HCT116 (cell line): ENCODE measurements around the gene R3HDM4. TPM values are rescaled to one million over a fixed set of nuclear protein-coding genes. Genes with fewer than 3 reads are reported as not detected.

Experiments used
- ATAC-seq: fragments of 200-7000 bp; cut with Tn5 transposase; 2 replicates; pipeline ENCODE4 v1.9.1; 2020; ENCODE audit warnings: mild to moderate bottlenecking, moderate library complexity
- BruUV-seq: library from RNA; stranded (reverse); fragments of 400-500 nt; replicated peaks from 2 replicates; lab custom pipeline; 2021; lab: Mats Ljungman, UMichigan
- CTCF ChIA-PET: fragments of 300-600 bp; sonication (Branson Sonifier 250); formaldehyde crosslinking; loops from one replicate; lab custom pipeline; 2021; ENCODE audit warnings: antibody characterized with exemption; lab: Charles Lee
- POLR2A ChIA-PET: fragments of 300-600, 350-600 bp; sonication (Branson Sonifier 250); formaldehyde crosslinking; loops from one replicate; lab custom pipeline; 2021; ENCODE audit warnings: antibody characterized with exemption; lab: Charles Lee
- RAD21 ChIA-PET, 2 experiments: fragments of 300-600 bp; sonication (Branson Sonifier 250); formaldehyde crosslinking; loops; one replicate each; lab custom pipeline; 2023; ENCODE audit warnings: low total read pairs in 2 of 2; ENCODE audit not compliant: uncharacterized antibody in 2 of 2, unreplicated experiment in 2 of 2, low non-redundant PET in 1 of 2; lab: Charles Lee
- DNase-seq: peaks from one replicate; pipeline ENCODE4 v3.0.0-alpha.2; 2010; ENCODE audit warnings: low read depth, low spot score
- H2AFZ ChIP-seq: fragments of 200-600 bp; shearing (Covaris generic), sonication (generic); 2 replicates; pipeline ENCODE4 v1.6.1; 2017; ENCODE audit warnings: low read depth, mixed run types, mixed read lengths, antibody characterized with exemption, low read length; ENCODE audit not compliant: poor library complexity, severe bottlenecking
- H3K27ac ChIP-seq: 2 replicates; pipeline ENCODE4 v1.5.1; 2012; ENCODE audit warnings: low read depth, low read length
- H3K27me3 ChIP-seq: fragments of 200-600 bp; sonication (generic); 2 replicates; pipeline ENCODE4 v1.6.1; 2016; ENCODE audit warnings: mixed run types, low read length, mixed read lengths; ENCODE audit not compliant: insufficient read depth
- H3K36me3 ChIP-seq, 2 experiments: fragments of 200-500 bp in 1 of 2; fragments of 200-600 bp in 1 of 2; sonication (Bioruptor generic) in 1 of 2; sonication (generic) in 1 of 2; 2 replicates each; pipeline versions ENCODE4 v1.5.1 to v1.6.1; 2014 to 2016; ENCODE audit warnings: low read length in 2 of 2, inconsistent platforms in 1 of 2, mixed read lengths in 1 of 2, mixed run types in 1 of 2; ENCODE audit not compliant: insufficient read depth in 2 of 2, control insufficient read depth in 1 of 2
- H3K4me1 ChIP-seq, 2 experiments: fragments of 200-600 bp in 1 of 2; sonication (generic) in 1 of 2; 2 replicates each; pipeline versions ENCODE4 v1.5.1 to v1.6.1; 2012 to 2017; ENCODE audit warnings: low read length in 2 of 2, inconsistent platforms in 1 of 2, mild to moderate bottlenecking in 1 of 2, mixed read lengths in 1 of 2, mixed run types in 1 of 2, moderate library complexity in 1 of 2; ENCODE audit not compliant: insufficient read depth in 2 of 2, control insufficient read depth in 1 of 2
- H3K4me2 ChIP-seq: fragments of 200-600 bp; sonication (generic); 2 replicates; pipeline ENCODE4 v1.6.1; 2017; ENCODE audit warnings: mixed run types, low read length, mixed read lengths
- H3K4me3 ChIP-seq, 2 experiments: fragments of 200-600 bp in 1 of 2; sonication (generic) in 1 of 2; replicated peaks in 1 of 2; 2 replicates each; pipeline ENCODE4 v1.5.1; 2011 to 2016; ENCODE audit warnings: low read length in 2 of 2, control low read depth in 1 of 2, low read depth in 1 of 2, mild to moderate bottlenecking in 1 of 2, mixed read lengths in 1 of 2, mixed run types in 1 of 2
- H3K79me2 ChIP-seq: fragments of 200-600 bp; sonication (generic); 2 replicates; pipeline ENCODE4 v1.6.1; 2017; ENCODE audit warnings: mild to moderate bottlenecking, mixed run types, low read length, moderate library complexity, mixed read lengths; ENCODE audit not compliant: insufficient read depth
- H3K9ac ChIP-seq: fragments of 200-600 bp; sonication (generic); 2 replicates; pipeline ENCODE4 v1.6.1; 2016; ENCODE audit warnings: low read length, mixed read lengths
- H3K9me2 ChIP-seq: fragments of 200-600 bp; sonication (generic), shearing (Covaris generic); 2 replicates; pipeline ENCODE4 v1.6.1; 2017; ENCODE audit warnings: mixed run types, mild to moderate bottlenecking, moderate library complexity; ENCODE audit not compliant: insufficient read depth
- H3K9me3 ChIP-seq, 2 experiments: fragments of 200-500 bp in 1 of 2; fragments of 200-600 bp in 1 of 2; sonication (Bioruptor generic) in 1 of 2; sonication (generic) in 1 of 2; 2 replicates each; pipeline ENCODE4 v1.6.1; 2014 to 2017; ENCODE audit warnings: low read length in 2 of 2, mixed read lengths in 2 of 2, inconsistent platforms in 1 of 2, low read depth in 1 of 2, mild to moderate bottlenecking in 1 of 2, mixed run types in 1 of 2, moderate library complexity in 1 of 2; ENCODE audit not compliant: control insufficient read depth in 1 of 2, insufficient read depth in 1 of 2
- H4K20me1 ChIP-seq: fragments of 200-600 bp; sonication (generic), shearing (Covaris generic); 2 replicates; pipeline ENCODE4 v1.6.1; 2017; ENCODE audit warnings: mixed run types, mild to moderate bottlenecking, moderate library complexity; ENCODE audit not compliant: insufficient read depth
- ATF3 ChIP-seq: IDR thresholded peaks from 2 replicates; pipeline ENCODE4 v1.6.1; 2012
- CEBPB ChIP-seq: IDR thresholded peaks from 2 replicates; pipeline ENCODE4 v1.6.1; 2012; ENCODE audit warnings: low read depth
- CTCF ChIP-seq, 3 experiments: fragments of 200-600 bp in 1 of 3; sonication (generic) in 1 of 3; IDR thresholded peaks in 2 of 3; conservative IDR thresholded peaks in 1 of 3; 2 replicates each; pipeline ENCODE4 v1.5.1; 2012 to 2017; ENCODE audit warnings: low read depth in 2 of 3, low read length in 2 of 3, antibody characterized with exemption in 1 of 3, borderline replicate concordance in 1 of 3, control low read depth in 1 of 3, mild to moderate bottlenecking in 1 of 3, mixed read lengths in 1 of 3, mixed run types in 1 of 3, moderate library complexity in 1 of 3; ENCODE audit not compliant: insufficient read depth in 1 of 3
- EZH2 ChIP-seq: fragments of 200-600 bp; sonication (generic); IDR thresholded peaks from 2 replicates; pipeline ENCODE4 v1.6.1; 2017; ENCODE audit warnings: antibody characterized with exemption, mixed run types
- EZH2phosphoT487 ChIP-seq: fragments of 200-600 bp; IDR thresholded peaks from 2 replicates; pipeline ENCODE4 v1.6.1; 2018; ENCODE audit warnings: antibody characterized with exemption, borderline replicate concordance
- FOSL1 ChIP-seq: IDR thresholded peaks from 2 replicates; pipeline ENCODE4 v1.6.1; 2012; ENCODE audit warnings: low read depth
- MAX ChIP-seq: IDR thresholded peaks from 2 replicates; pipeline ENCODE4 v1.6.1; 2012
- POLR2A ChIP-seq: IDR thresholded peaks from 2 replicates; pipeline ENCODE4 v1.7.0; 2011; ENCODE audit warnings: borderline replicate concordance; ENCODE audit not compliant: insufficient read depth, insufficient read length; ENCODE audit errors: extremely low read depth
- POLR2AphosphoS5 ChIP-seq: IDR thresholded peaks from 2 replicates; pipeline ENCODE4 v1.6.1; 2011; ENCODE audit warnings: mild to moderate bottlenecking, low read depth, low read length, moderate library complexity
- SIN3A ChIP-seq: IDR thresholded peaks from 2 replicates; pipeline ENCODE4 v1.6.1; 2012; ENCODE audit warnings: low read depth
- SP1 ChIP-seq: IDR thresholded peaks from 2 replicates; pipeline ENCODE4 v1.6.1; 2012; ENCODE audit warnings: low read depth
- ZFX ChIP-seq: fragments of 450-650 bp; IDR thresholded peaks from 2 replicates; pipeline ENCODE4 v1.6.1; 2017
- intact Hi-C: fragments of 100-400 bp; cut with micrococcal nuclease; formaldehyde crosslinking; loops from 2 replicates; pipeline ENCODE4 v1.10.0; 2022
- total RNA-seq: library from RNA; stranded (reverse); gene quantifications from one replicate; pipeline ENCODE4 v1.2.1, GENCODE V29; 2021; ENCODE audit not compliant: unreplicated experiment

The R3HDM4 gene
- total RNA-seq, 1 experiment from 2014 or later = 92.3 TPM

GRCh38 chr19:907183-907853 is 5.7 kb downstream of the R3HDM4 start:
- no peak for TF ChIP-seq MAX
- no peak for TF ChIP-seq EZH2phosphoT487
- TF ChIP-seq CEBPB = no peak
- TF ChIP-seq POLR2A = no peak
- no peak for TF ChIP-seq CTCF (IDR thresholded peaks at IDR 0.05 in 2 of 3, conservative IDR thresholded peaks at IDR 0.05 in 1 of 3; ENCODE audit: borderline replicate concordance in 1 of 3, insufficient read depth in 1 of 3, low read depth in 2 of 3, low read length in 2 of 3)
- TF ChIP-seq EZH2 = no peak
- TF ChIP-seq SIN3A = no peak
- TF ChIP-seq FOSL1 = no peak
- TF ChIP-seq POLR2AphosphoS5 = no peak
- no peak for TF ChIP-seq ATF3
- no peak for TF ChIP-seq ZFX
- TF ChIP-seq SP1 = no peak
- H4K20me1 ChIP-seq = peaks cover 4% of the 10 kb centered on the region; the same call in 1 of the 2 replicates
- no peak overlapping the region for H3K4me2 ChIP-seq
- no peaks in the 10 kb centered on the region for H3K27me3 ChIP-seq
- POLR2A ChIA-PET = no interaction called here
- DNase-seq (no peak), ATAC-seq (no peak)
- no peaks in the 10 kb centered on the region for H3K9me2 ChIP-seq
- H2AFZ ChIP-seq = no peak overlapping the region
- intact Hi-C loops = no loop called here
- H3K9ac ChIP-seq = no peak overlapping the region
- H3K27ac ChIP-seq = no peak overlapping the region
- no TSS peak for BruUV-seq
- no peak overlapping the region for H3K4me3 ChIP-seq
- RAD21 ChIA-PET = no interaction called here
- no peaks in the 10 kb centered on the region for H3K36me3 ChIP-seq
- peaks cover 69% of the 10 kb centered on the region for H3K79me2 ChIP-seq
- CTCF ChIA-PET = no interaction called here
- H3K4me1 ChIP-seq = peaks cover 24 to 36% of the 10 kb centered on the region in 2 experiments
- H3K9me3 ChIP-seq = no peaks in the 10 kb centered on the region
